ENCODE measurements around the gene TMEM131. TPM values are rescaled to one million over a fixed set of nuclear protein-coding genes. Genes with fewer than 3 reads are reported as not detected.

Gene TMEM131
- total RNA-seq, 1 donor from 2014 or later: 41.7 TPM

- H3K9me3 Mint-ChIP-seq: no peaks in the 10 kb centered on the region
- intact Hi-C loops (cut with micrococcal nuclease): no loop called here
- peak overlapping the region; percentile 82 for H3K27ac Mint-ChIP-seq
- peak overlapping the region; percentile 72 for H3K4me3 Mint-ChIP-seq
- H3K27me3 Mint-ChIP-seq: no peaks in the 10 kb centered on the region
- peaks cover 25% of the 10 kb centered on the region for H3K4me1 Mint-ChIP-seq
- H3K36me3 Mint-ChIP-seq (ENCODE audit: low read depth): peaks cover 56% of the 10 kb centered on the region
- peak; percentile 87 for DNase-seq
These were observed 234.6 kb downstream of the TMEM131 start for GRCh38 chr2:97761192-97761591.

GRCh38 chr2:97760480-97761049 is 235.2 kb downstream of the TMEM131 start:
- intact Hi-C loops (cut with micrococcal nuclease): no loop called here
- Mint-ChIP-seq H3K9me3 (no peaks in the 10 kb centered on the region), H3K4me3 (peak overlapping the region; percentile 72), H3K27ac (peak overlapping the region; percentile 82), H3K27me3 (no peaks in the 10 kb centered on the region), H3K4me1 (peaks cover 25% of the 10 kb centered on the region), H3K36me3 (ENCODE audit: low read depth) (peaks cover 54% of the 10 kb centered on the region)
- DNase-seq: peak; percentile 58

- Mint-ChIP-seq H3K27ac (peak overlapping the region; percentile 67), H3K9me3 (no peaks in the 10 kb centered on the region), H3K36me3 (ENCODE audit: low read depth) (peaks cover 51% of the 10 kb centered on the region), H3K4me3 (peak overlapping the region; percentile 72), H3K4me1 (peaks cover 25% of the 10 kb centered on the region), H3K27me3 (no peaks in the 10 kb centered on the region)
- DNase-seq: peak; percentile 55
- intact Hi-C loops (cut with micrococcal nuclease): no loop called here
These were observed 235.9 kb downstream of the TMEM131 start for GRCh38 chr2:97759727-97760407.

GRCh38 chr2:97758131-97758705 is 237.5 kb downstream of the TMEM131 start:
- no peaks in the 10 kb centered on the region for H3K27me3 Mint-ChIP-seq
- H3K4me3 Mint-ChIP-seq: no peak overlapping the region
- H3K36me3 Mint-ChIP-seq (ENCODE audit: low read depth): peaks cover 43% of the 10 kb centered on the region
- no peak for DNase-seq
- intact Hi-C loops (cut with micrococcal nuclease): no loop called here
- H3K4me1 Mint-ChIP-seq: peaks cover 25% of the 10 kb centered on the region
- no peak overlapping the region for H3K27ac Mint-ChIP-seq
- no peaks in the 10 kb centered on the region for H3K9me3 Mint-ChIP-seq

GRCh38 chr2:97757062-97757461 is 238.7 kb downstream of the TMEM131 start:
- H3K4me3 Mint-ChIP-seq: no peak overlapping the region
- H3K9me3 Mint-ChIP-seq: no peaks in the 10 kb centered on the region
- H3K4me1 Mint-ChIP-seq: peaks cover 23% of the 10 kb centered on the region
- intact Hi-C loops (cut with micrococcal nuclease): no loop called here
- H3K27ac Mint-ChIP-seq: peak overlapping the region; percentile 42
- no peak for DNase-seq
- H3K36me3 Mint-ChIP-seq (ENCODE audit: low read depth): peaks cover 42% of the 10 kb centered on the region
- H3K27me3 Mint-ChIP-seq: no peaks in the 10 kb centered on the region

- no peak for DNase-seq
- intact Hi-C loops (cut with micrococcal nuclease): no loop called here
These were observed 240.3 kb downstream of the TMEM131 start for GRCh38 chr2:97755491-97755890.

GRCh38 chr2:97754690-97755346 is 240.9 kb downstream of the TMEM131 start:
- no peak overlapping the region for H3K27ac Mint-ChIP-seq
- no peaks in the 10 kb centered on the region for H3K9me3 Mint-ChIP-seq
- H3K27me3 Mint-ChIP-seq: no peaks in the 10 kb centered on the region
- peaks cover 24% of the 10 kb centered on the region for H3K36me3 Mint-ChIP-seq (ENCODE audit: low read depth)
- no peak for DNase-seq
- H3K4me1 Mint-ChIP-seq: peaks cover 5% of the 10 kb centered on the region
- no peak overlapping the region for H3K4me3 Mint-ChIP-seq
- intact Hi-C loops (cut with micrococcal nuclease): no loop called here

More at GRCh38 chr2:97755491-97755890, 240.3 kb downstream of the TMEM131 start:
- peaks cover 11% of the 10 kb centered on the region for H3K4me1 Mint-ChIP-seq
- H3K27ac Mint-ChIP-seq: no peak overlapping the region
- no peaks in the 10 kb centered on the region for H3K27me3 Mint-ChIP-seq
- no peak overlapping the region for H3K4me3 Mint-ChIP-seq
- no peaks in the 10 kb centered on the region for H3K9me3 Mint-ChIP-seq
- H3K36me3 Mint-ChIP-seq (ENCODE audit: low read depth): peaks cover 30% of the 10 kb centered on the region

- Mint-ChIP-seq H3K27me3 (no peaks in the 10 kb centered on the region), H3K4me1 (peaks cover 6% of the 10 kb centered on the region), H3K9me3 (no peaks in the 10 kb centered on the region), H3K27ac (no peak overlapping the region), H3K4me3 (no peak overlapping the region), H3K36me3 (ENCODE audit: low read depth) (peaks cover 18% of the 10 kb centered on the region)
- intact Hi-C loops (cut with micrococcal nuclease): no loop called here
- DNase-seq: no peak
These were observed 243.1 kb downstream of the TMEM131 start for GRCh38 chr2:97752342-97753334.

- intact Hi-C loops (cut with micrococcal nuclease): no loop called here
- no peak for DNase-seq
- Mint-ChIP-seq H3K9me3 (no peaks in the 10 kb centered on the region), H3K36me3 (ENCODE audit: low read depth) (peaks cover 14% of the 10 kb centered on the region), H3K4me1 (peaks cover 12% of the 10 kb centered on the region), H3K27ac (no peak overlapping the region), H3K4me3 (no peak overlapping the region), H3K27me3 (no peaks in the 10 kb centered on the region)
These were observed 244.0 kb downstream of the TMEM131 start for GRCh38 chr2:97751752-97752151.

- Mint-ChIP-seq H3K36me3 (ENCODE audit: low read depth) (peaks cover 10% of the 10 kb centered on the region), H3K27ac (no peak overlapping the region), H3K27me3 (no peaks in the 10 kb centered on the region), H3K4me3 (no peak overlapping the region), H3K4me1 (peaks cover 27% of the 10 kb centered on the region), H3K9me3 (no peaks in the 10 kb centered on the region)
- intact Hi-C loops (cut with micrococcal nuclease): no loop called here
- DNase-seq: no peak
These were observed 245.7 kb downstream of the TMEM131 start for GRCh38 chr2:97750017-97750416.

GRCh38 chr2:97749581-97749980 is 246.2 kb downstream of the TMEM131 start:
- intact Hi-C loops (cut with micrococcal nuclease): loop anchor here (10.0 kb wide), 1 partner anchor 635 kb away; no protein-coding TSS in a partner anchor
- H3K4me3 Mint-ChIP-seq: no peak overlapping the region

GRCh38 chr2:97747716-97748115 is 248.0 kb downstream of the TMEM131 start:
- H3K27me3 Mint-ChIP-seq: no peaks in the 10 kb centered on the region
- peaks cover 43% of the 10 kb centered on the region for H3K4me1 Mint-ChIP-seq

More at GRCh38 chr2:97749581-97749980, 246.2 kb downstream of the TMEM131 start:
- no peaks in the 10 kb centered on the region for H3K27me3 Mint-ChIP-seq
- H3K9me3 Mint-ChIP-seq: no peaks in the 10 kb centered on the region
- DNase-seq: no peak
- peaks cover 29% of the 10 kb centered on the region for H3K4me1 Mint-ChIP-seq
- H3K36me3 Mint-ChIP-seq (ENCODE audit: low read depth): peaks cover 10% of the 10 kb centered on the region
- no peak overlapping the region for H3K27ac Mint-ChIP-seq

GRCh38 chr2:97747285-97747684 is 248.5 kb downstream of the TMEM131 start:
- peaks cover 23% of the 10 kb centered on the region for H3K36me3 Mint-ChIP-seq (ENCODE audit: low read depth)
- H3K9me3 Mint-ChIP-seq: peaks cover 5% of the 10 kb centered on the region
- H3K4me1 Mint-ChIP-seq: peaks cover 48% of the 10 kb centered on the region
- DNase-seq: no peak
- intact Hi-C loops (cut with micrococcal nuclease): loop anchor here (2.0 to 10.0 kb wide), 2 partner anchors 22 to 638 kb away; no protein-coding TSS in a partner anchor
- no peaks in the 10 kb centered on the region for H3K27me3 Mint-ChIP-seq
- peak overlapping the region; percentile 8 for H3K27ac Mint-ChIP-seq
- H3K4me3 Mint-ChIP-seq: no peak overlapping the region

More at GRCh38 chr2:97747716-97748115, 248.0 kb downstream of the TMEM131 start:
- intact Hi-C loops (cut with micrococcal nuclease): loop anchor here (1.0 to 10.0 kb wide), 4 partner anchors 21 to 637 kb away; no protein-coding TSS in a partner anchor
- H3K9me3 Mint-ChIP-seq: peaks cover 5% of the 10 kb centered on the region
- no peak for DNase-seq
- peaks cover 20% of the 10 kb centered on the region for H3K36me3 Mint-ChIP-seq (ENCODE audit: low read depth)
- H3K4me3 Mint-ChIP-seq: no peak overlapping the region
- H3K27ac Mint-ChIP-seq: no peak overlapping the region

All from activated CD4-positive, alpha-beta T cell treated with anti-CD3 and anti-CD28 coated beads, Interleukin-2, amount 10 ng/mL, durations not matched to agents 24 days and 14 days (primary cell).